Measurements from ENCODE around the gene TCL1A. TPM values are rescaled to one million over a fixed set of nuclear protein-coding genes. Genes with fewer than 3 reads are reported as not detected.

Gene TCL1A
- total RNA-seq, 1 experiment from 2014 or later, result not detected

DNA sequence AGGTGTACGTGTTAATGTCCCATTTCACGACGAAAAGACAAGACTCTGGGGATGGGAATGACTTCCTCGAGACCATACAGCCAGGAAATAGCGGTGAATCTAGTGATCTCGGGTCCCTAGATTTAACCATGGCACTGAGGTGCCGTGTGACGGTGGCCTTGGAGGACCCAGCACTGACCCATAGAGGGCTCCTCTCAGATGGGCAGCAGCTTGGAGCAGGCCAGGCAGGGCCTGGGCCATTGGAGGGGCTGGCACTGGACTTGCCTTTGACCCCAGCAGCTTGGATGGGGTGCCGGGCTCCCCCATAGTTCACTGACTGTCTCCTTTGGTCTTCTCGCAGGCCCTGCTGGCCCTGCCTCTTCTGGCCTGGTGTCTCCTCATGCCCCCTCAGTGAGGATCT, 22.3 kb downstream of the TCL1A start:
- Histone ChIP-seq H3K27ac (no peak overlapping the region), H3K36me3 (ENCODE audit: low read depth) (no peaks in the 10 kb centered on the region), H3K9me3 (ENCODE audit: insufficient read depth, low read depth) (no peaks in the 10 kb centered on the region), H3F3A (ENCODE audit: insufficient read depth, low read depth) (no peaks in the 10 kb centered on the region), H3K79me2 (ENCODE audit: low read depth) (no peaks in the 10 kb centered on the region), H2AFZ (no peak overlapping the region), H3K4me1 (replicated peaks; ENCODE audit: insufficient read depth) (no peaks in the 10 kb centered on the region), H3K27me3 (ENCODE audit: insufficient read depth, low read depth) (peaks cover 48% of the 10 kb centered on the region), H3K4me3 (no peak overlapping the region), H3K9me2 (ENCODE audit: insufficient read depth) (no peaks in the 10 kb centered on the region), H3K4me2 (no peak overlapping the region), H4K20me1 (ENCODE audit: insufficient read depth) (no peaks in the 10 kb centered on the region)
- ChIA-PET CTCF (no interaction called here), POLR2A (ENCODE audit: unreplicated experiment) (no interaction called here)
- TF ChIP-seq, protein P1, sequence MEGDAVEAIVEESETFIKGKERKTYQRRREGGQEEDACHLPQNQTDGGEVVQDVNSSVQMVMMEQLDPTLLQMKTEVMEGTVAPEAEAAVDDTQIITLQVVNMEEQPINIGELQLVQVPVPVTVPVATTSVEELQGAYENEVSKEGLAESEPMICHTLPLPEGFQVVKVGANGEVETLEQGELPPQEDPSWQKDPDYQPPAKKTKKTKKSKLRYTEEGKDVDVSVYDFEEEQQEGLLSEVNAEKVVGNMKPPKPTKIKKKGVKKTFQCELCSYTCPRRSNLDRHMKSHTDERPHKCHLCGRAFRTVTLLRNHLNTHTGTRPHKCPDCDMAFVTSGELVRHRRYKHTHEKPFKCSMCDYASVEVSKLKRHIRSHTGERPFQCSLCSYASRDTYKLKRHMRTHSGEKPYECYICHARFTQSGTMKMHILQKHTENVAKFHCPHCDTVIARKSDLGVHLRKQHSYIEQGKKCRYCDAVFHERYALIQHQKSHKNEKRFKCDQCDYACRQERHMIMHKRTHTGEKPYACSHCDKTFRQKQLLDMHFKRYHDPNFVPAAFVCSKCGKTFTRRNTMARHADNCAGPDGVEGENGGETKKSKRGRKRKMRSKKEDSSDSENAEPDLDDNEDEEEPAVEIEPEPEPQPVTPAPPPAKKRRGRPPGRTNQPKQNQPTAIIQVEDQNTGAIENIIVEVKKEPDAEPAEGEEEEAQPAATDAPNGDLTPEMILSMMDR (conservative IDR thresholded peaks at IDR 0.05), result no peak
- TF ChIP-seq EZH2 (IDR thresholded peaks at IDR 0.05; ENCODE audit: low read depth), result no peak
- intact Hi-C loops (cut with micrococcal nuclease; ENCODE audit: unreplicated experiment), result no loop called here
- DNase-seq, result no peak
- no TSS peak for BruUV-seq (replicated peaks)

DNA sequence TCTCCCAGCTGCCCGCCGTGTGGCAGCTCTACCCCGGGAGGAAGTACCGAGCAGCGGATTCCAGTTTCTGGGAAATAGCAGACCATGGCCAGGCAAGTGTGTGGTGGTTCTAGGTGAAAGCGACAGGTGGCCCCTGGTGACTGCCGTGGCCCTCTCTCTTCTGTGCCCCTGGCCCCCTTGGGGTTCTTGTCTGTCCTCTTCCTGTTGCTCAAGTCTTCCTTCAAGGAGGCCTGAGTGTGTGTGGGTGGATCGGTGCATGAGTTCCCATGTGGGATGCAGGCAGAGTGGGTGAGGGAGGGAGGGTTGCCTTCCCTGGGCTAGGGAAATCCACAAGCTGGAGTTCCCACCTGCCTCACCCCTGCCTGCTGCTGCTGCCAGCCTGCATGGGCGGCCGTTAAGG, 23.1 kb downstream of the TCL1A start:
- Histone ChIP-seq H3K4me2 (no peak overlapping the region), H4K20me1 (ENCODE audit: insufficient read depth) (no peaks in the 10 kb centered on the region), H3K4me1 (replicated peaks; ENCODE audit: insufficient read depth) (no peaks in the 10 kb centered on the region), H3F3A (ENCODE audit: insufficient read depth, low read depth) (no peaks in the 10 kb centered on the region), H3K36me3 (ENCODE audit: low read depth) (no peaks in the 10 kb centered on the region), H3K27me3 (ENCODE audit: insufficient read depth, low read depth) (peaks cover 43% of the 10 kb centered on the region), H2AFZ (no peak overlapping the region), H3K27ac (no peak overlapping the region), H3K4me3 (no peak overlapping the region), H3K9me2 (ENCODE audit: insufficient read depth) (no peaks in the 10 kb centered on the region), H3K79me2 (ENCODE audit: low read depth) (no peaks in the 10 kb centered on the region), H3K9me3 (ENCODE audit: insufficient read depth, low read depth) (no peaks in the 10 kb centered on the region)
- no peak for TF ChIP-seq EZH2 (IDR thresholded peaks at IDR 0.05; ENCODE audit: low read depth)
- TF ChIP-seq, protein P1 (conservative IDR thresholded peaks at IDR 0.05), result no peak
- intact Hi-C loops (cut with micrococcal nuclease; ENCODE audit: unreplicated experiment), result no loop called here
- POLR2A ChIA-PET (ENCODE audit: unreplicated experiment), result no interaction called here
- CTCF ChIA-PET, result no interaction called here
- no peak for DNase-seq
- BruUV-seq (replicated peaks), result no TSS peak

DNA sequence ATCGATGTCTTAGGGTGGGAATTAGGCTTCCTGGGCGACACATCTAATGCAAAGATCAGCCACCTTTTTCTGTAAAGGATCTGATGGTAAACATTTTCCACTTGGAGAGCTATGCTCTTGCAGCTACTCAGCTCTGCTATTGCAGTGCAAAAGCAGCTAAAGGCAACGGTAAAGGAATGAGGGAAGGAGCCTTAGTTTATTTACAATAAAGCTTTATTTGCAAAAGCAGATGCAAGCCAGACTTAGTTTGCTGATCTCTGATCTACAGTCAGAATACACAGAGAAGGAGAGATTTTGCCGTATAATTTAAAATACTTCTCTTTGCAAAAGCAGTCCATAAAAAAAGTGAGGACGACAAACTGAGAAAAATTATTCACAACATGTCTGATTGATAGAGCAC, 24.5 kb downstream of the TCL1A start:
- Histone ChIP-seq H3K4me2 (no peak overlapping the region), H3F3A (ENCODE audit: insufficient read depth, low read depth) (no peaks in the 10 kb centered on the region), H3K9me2 (ENCODE audit: insufficient read depth) (no peaks in the 10 kb centered on the region), H3K27ac (no peak overlapping the region), H3K36me3 (ENCODE audit: low read depth) (no peaks in the 10 kb centered on the region), H3K4me3 (no peak overlapping the region), H3K27me3 (ENCODE audit: insufficient read depth, low read depth) (peaks cover 35% of the 10 kb centered on the region), H3K9me3 (ENCODE audit: insufficient read depth, low read depth) (no peaks in the 10 kb centered on the region), H4K20me1 (ENCODE audit: insufficient read depth) (no peaks in the 10 kb centered on the region), H3K4me1 (replicated peaks; ENCODE audit: insufficient read depth) (no peaks in the 10 kb centered on the region), H3K79me2 (ENCODE audit: low read depth) (no peaks in the 10 kb centered on the region), H2AFZ (no peak overlapping the region)
- ChIA-PET CTCF (no interaction called here), POLR2A (ENCODE audit: unreplicated experiment) (interaction anchor here (0.6 kb wide), 1 partner anchor 25 kb away, joined by 3 read pairs; no protein-coding TSS in a partner anchor)
- no peak for DNase-seq
- intact Hi-C loops (cut with micrococcal nuclease; ENCODE audit: unreplicated experiment), result no loop called here
- no TSS peak for BruUV-seq (replicated peaks)
- TF ChIP-seq EZH2 (IDR thresholded peaks at IDR 0.05; ENCODE audit: low read depth), result no peak
- TF ChIP-seq, protein P1 (conservative IDR thresholded peaks at IDR 0.05), result no peak

Data from PC-9 (cell line).